SK-N-MC (cell line): ENCODE results near the gene ATP9B.

Experiments used
- DNase-seq: peaks from one replicate; pipeline ENCODE4 v3.0.0-alpha.2; 2011; ENCODE audit warnings: low read depth, low spot score
- H3K27ac ChIP-seq: fragments of 200-600 bp; sonication (generic); 2 replicates; pipeline ENCODE4 v1.5.1; 2016; ENCODE audit warnings: mixed run types
- H3K36me3 ChIP-seq: fragments of 200-600 bp; sonication (generic); 2 replicates; pipeline ENCODE4 v1.6.1; 2017; ENCODE audit warnings: antibody characterized with exemption, low read length, mixed read lengths; ENCODE audit not compliant: insufficient read depth
- H3K4me3 ChIP-seq: fragments of 200-600 bp; sonication (generic); 2 replicates; pipeline ENCODE4 v1.5.1; 2016
- H3K9ac ChIP-seq: fragments of 200-600 bp; sonication (generic); 2 replicates; pipeline ENCODE4 v1.8.0; 2017; ENCODE audit warnings: mixed run types, mixed read lengths; ENCODE audit not compliant: insufficient read length
- H3K9me3 ChIP-seq: fragments of 200-600 bp; sonication (generic); 2 replicates; pipeline ENCODE4 v1.6.1; 2017; ENCODE audit warnings: low read depth, mild to moderate bottlenecking, antibody characterized with exemption, low read length, moderate library complexity, mixed read lengths
- EZH2 ChIP-seq: fragments of 200-600 bp; sonication (generic); IDR thresholded peaks from one replicate; pipeline ENCODE4 v1.6.1; 2017; ENCODE audit warnings: antibody characterized with exemption
- FOXP2 ChIP-seq: optimal IDR thresholded peaks from 2 replicates; pipeline ENCODE3; 2011; ENCODE audit warnings: mild to moderate bottlenecking, moderate library complexity; ENCODE audit not compliant: insufficient read depth; ENCODE audit errors: extremely low read length, control extremely low read depth
- POLR2AphosphoS5 ChIP-seq: IDR thresholded peaks from 2 replicates; pipeline ENCODE4 v1.6.1; 2012; ENCODE audit warnings: mild to moderate bottlenecking, low read depth, low read length, borderline replicate concordance

Gene ATP9B

DNA sequence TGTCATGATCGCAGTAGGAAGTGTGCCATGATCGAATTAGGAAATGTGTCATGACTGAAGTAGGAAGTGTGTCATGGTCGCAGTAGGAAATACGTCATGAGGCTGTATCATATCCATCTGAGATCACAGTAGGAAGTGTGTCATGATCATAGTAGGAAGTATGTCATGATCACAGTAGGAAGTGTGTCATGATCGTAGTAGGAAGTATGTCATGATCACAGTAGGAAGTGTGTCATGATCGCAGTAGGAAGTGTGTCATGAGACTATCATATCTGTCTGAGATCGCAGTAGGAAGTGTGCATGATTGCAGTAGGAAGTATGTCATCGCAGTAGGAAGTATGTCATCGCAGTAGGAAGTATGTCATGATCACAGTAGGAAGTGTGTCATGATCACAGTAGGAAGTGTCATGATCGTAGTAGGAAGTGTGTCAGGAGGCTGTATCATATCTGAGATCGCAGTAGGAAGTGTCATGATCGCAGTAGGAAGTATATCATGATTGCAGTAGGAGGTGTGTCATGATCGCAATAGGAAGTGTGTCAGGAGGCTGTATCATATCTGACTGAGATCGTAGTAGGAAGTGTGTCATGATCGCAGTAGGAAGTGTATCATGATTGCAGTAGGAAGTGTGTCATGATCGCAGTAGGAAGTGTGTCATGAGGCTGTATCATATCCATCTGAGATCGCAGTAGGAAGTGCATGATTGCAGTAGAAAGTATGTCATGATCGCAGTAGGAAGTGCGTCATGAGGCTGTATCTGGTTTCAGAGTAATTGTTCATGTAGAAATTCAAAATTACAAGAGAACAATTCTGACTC lies 270.1 kb downstream of the ATP9B start:
- H3K36me3 ChIP-seq: no peaks in the 10 kb centered on the region
- no peak overlapping the region for H3K4me3 ChIP-seq
- TF ChIP-seq EZH2 (no peak), FOXP2 (no peak), POLR2AphosphoS5 (no peak)

GRCh38 chr18:79343567-79344207 lies 274.5 kb downstream of the ATP9B start:
- DNase-seq: no peak
- TF ChIP-seq EZH2 (no peak), FOXP2 (no peak), POLR2AphosphoS5 (no peak)
- no peak overlapping the region for H3K27ac ChIP-seq

More for the DNA sequence above, 270.1 kb downstream of the ATP9B start:
- DNase-seq: no peak
- Histone ChIP-seq H3K27ac (no peak overlapping the region), H3K9ac (no peak overlapping the region), H3K9me3 (no peaks in the 10 kb centered on the region)

DNA sequence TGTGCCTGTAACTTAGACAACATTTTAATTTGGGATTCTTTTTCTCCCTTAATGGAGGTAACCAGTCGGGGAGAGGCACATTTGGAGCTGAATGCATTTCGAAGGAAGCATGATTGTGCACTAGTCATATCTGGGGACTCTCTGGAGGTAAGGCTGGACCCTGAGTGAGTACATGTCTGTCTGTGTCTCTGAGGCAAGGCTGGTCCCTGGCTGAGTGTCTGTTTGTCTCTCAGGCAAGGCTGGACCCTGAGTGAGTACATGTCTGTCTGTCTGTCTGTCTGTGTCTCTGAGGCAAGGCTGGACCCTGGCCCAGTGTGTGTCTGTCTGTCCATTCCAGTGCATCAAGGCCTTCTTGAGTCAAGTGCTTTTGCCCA lies 275.0 kb downstream of the ATP9B start:
- TF ChIP-seq FOXP2 (no peak), EZH2 (no peak), POLR2AphosphoS5 (no peak)
- DNase-seq: no peak
- no peaks in the 10 kb centered on the region for H3K9me3 ChIP-seq
- no peak overlapping the region for H3K9ac ChIP-seq
- no peak overlapping the region for H3K27ac ChIP-seq
- H3K36me3 ChIP-seq: peaks cover 12% of the 10 kb centered on the region; the same call in 1 of the 2 replicates
- H3K4me3 ChIP-seq: no peak overlapping the region

More at GRCh38 chr18:79343567-79344207, 274.5 kb downstream of the ATP9B start:
- Histone ChIP-seq H3K9me3 (no peaks in the 10 kb centered on the region), H3K4me3 (no peak overlapping the region), H3K9ac (no peak overlapping the region), H3K36me3 (peaks cover 12% of the 10 kb centered on the region; the same call in 1 of the 2 replicates)

DNA sequence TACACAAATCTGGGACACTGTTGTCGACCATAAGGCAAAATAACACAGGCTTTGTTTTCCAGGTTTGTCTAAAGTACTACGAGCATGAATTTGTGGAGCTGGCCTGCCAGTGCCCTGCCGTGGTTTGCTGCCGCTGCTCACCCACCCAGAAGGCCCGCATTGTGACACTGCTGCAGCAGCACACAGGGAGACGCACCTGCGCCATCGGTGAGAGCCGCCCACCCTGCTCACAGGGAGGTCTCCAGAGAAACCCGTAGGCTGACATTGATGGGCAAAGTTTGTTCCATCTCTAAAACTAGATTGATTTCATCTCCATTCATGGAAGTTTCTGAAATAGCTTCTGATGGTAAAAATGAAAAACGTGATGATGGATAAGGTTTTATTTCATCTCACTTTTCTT lies 276.2 kb downstream of the ATP9B start:
- no peak for DNase-seq

DNA sequence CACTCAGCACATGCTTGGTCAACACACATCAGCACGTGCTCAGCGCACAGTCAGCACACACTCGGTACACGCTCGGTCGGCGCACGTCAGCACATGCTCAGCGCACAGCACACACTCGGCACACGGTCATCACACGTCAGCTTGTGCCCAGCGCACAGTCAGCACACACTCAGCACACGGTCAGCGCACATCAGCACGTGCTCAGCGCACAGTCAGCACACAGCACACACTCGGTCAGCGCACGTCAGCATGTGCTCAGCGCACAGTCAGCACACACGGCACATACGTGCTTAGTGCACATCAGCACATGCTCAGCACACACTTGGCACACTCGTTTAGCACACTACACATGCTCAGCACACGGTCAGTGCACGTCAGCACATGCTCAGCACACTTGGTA lies 276.8 kb downstream of the ATP9B start:
- Histone ChIP-seq H3K9me3 (no peaks in the 10 kb centered on the region), H3K4me3 (no peak overlapping the region), H3K27ac (no peak overlapping the region), H3K9ac (no peak overlapping the region), H3K36me3 (peaks cover 12% of the 10 kb centered on the region; the same call in 1 of the 2 replicates)
- DNase-seq: no peak
- TF ChIP-seq EZH2: no peak
- TF ChIP-seq FOXP2: no peak
- TF ChIP-seq POLR2AphosphoS5: no peak

More for the DNA sequence above, 276.2 kb downstream of the ATP9B start:
- Histone ChIP-seq H3K36me3 (peaks cover 12% of the 10 kb centered on the region; the same call in 1 of the 2 replicates), H3K9me3 (no peaks in the 10 kb centered on the region), H3K9ac (no peak overlapping the region), H3K4me3 (no peak overlapping the region), H3K27ac (no peak overlapping the region)
- TF ChIP-seq POLR2AphosphoS5 (no peak), EZH2 (no peak), FOXP2 (no peak)

GRCh38 chr18:79348066-79348465 lies 278.9 kb downstream of the ATP9B start:
- Histone ChIP-seq H3K4me3 (no peak overlapping the region), H3K36me3 (peaks cover 12% of the 10 kb centered on the region; the same call in 1 of the 2 replicates), H3K9ac (no peak overlapping the region), H3K9me3 (no peaks in the 10 kb centered on the region), H3K27ac (no peak overlapping the region)
- DNase-seq: no peak
- TF ChIP-seq POLR2AphosphoS5 (no peak), EZH2 (no peak), FOXP2 (no peak)

- DNase-seq: no peak
- Histone ChIP-seq H3K9ac (no peak overlapping the region), H3K4me3 (no peak overlapping the region), H3K27ac (no peak overlapping the region), H3K9me3 (no peaks in the 10 kb centered on the region), H3K36me3 (no peaks in the 10 kb centered on the region)
- TF ChIP-seq POLR2AphosphoS5: no peak
Measured at GRCh38 chr18:79352432-79352831, 283.2 kb downstream of the ATP9B start.

GRCh38 chr18:79353267-79353666 lies 284.1 kb downstream of the ATP9B start:
- no peak for TF ChIP-seq EZH2
- TF ChIP-seq FOXP2: no peak
- no peak for TF ChIP-seq POLR2AphosphoS5
- DNase-seq: no peak
- no peaks in the 10 kb centered on the region for H3K36me3 ChIP-seq

DNA sequence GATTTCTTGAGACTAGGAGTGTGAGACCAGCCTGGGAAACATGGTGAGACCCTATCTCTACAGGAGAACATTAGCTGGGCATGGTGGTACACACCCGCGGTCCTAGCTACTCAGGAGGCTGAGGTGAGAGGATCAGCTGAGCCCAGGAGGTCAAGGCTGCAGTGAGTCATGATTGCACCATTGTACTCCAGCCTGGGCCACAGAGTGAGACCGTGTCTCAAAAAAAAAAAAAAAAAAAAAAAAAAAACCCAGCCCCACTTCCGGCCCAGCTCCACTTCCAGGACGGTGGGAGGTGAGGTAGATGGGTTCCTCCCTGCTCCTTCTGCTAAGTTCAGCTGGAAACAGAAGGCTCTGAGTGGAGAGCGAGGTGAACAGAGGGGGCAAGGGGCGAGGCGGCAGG lies 285.2 kb downstream of the ATP9B start:
- DNase-seq: no peak
- H3K36me3 ChIP-seq: no peaks in the 10 kb centered on the region
- H3K4me3 ChIP-seq: no peak overlapping the region
- H3K9ac ChIP-seq: no peak overlapping the region
- no peaks in the 10 kb centered on the region for H3K9me3 ChIP-seq
- H3K27ac ChIP-seq: no peak overlapping the region
- TF ChIP-seq EZH2 (no peak), FOXP2 (no peak), POLR2AphosphoS5 (no peak)

More at GRCh38 chr18:79353267-79353666, 284.1 kb downstream of the ATP9B start:
- Histone ChIP-seq H3K4me3 (no peak overlapping the region), H3K9ac (no peak overlapping the region), H3K9me3 (no peaks in the 10 kb centered on the region), H3K27ac (no peak overlapping the region)
